ENCODE results near the gene REV1.

The REV1 gene

DNA sequence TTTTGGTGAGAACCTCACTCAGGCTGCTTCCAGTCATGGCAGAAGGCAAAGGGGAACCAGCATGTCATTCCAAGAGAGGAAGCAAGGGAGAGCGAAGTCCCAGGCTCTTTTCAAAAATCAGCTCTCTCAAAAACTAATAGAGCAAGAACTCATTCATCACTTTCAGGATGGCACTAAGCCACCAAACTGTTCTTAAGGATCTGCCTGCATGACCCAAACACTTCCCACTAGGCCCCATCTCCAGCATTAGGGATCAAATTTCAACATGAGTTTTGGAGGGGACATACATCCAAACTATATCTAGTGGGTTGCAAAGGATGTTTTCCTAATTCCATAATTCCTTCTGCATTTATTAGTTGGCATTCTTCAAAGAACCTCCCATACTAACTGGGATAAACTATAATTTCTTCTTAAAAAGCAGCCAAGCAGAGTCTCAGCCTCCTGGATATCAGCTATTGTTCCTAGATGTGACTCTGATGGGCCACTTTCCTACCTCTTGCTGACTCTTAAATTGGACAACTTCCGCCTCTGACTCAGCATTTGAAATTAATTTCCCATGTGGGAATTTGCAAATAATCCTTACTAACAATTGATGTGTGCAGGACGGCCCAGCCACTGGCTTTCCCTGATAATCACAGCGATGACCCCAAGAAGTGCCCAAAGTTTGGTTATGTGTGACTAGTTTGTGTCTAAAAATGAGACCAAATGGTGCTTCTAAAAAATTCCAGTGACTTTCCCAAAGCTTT, 5.5 kb upstream of the REV1 start:
- Mint-ChIP-seq H3K27me3 (peaks cover 5% of the 10 kb centered on the region), H3K9me3 (ENCODE audit: low read depth) (no peaks in the 10 kb centered on the region), H3K4me1 (ENCODE audit: low read depth) (peaks cover 6% of the 10 kb centered on the region), H3K36me3 (no peaks in the 10 kb centered on the region), H3K4me3 (no peak overlapping the region), H3K27ac (no peak overlapping the region)

DNA sequence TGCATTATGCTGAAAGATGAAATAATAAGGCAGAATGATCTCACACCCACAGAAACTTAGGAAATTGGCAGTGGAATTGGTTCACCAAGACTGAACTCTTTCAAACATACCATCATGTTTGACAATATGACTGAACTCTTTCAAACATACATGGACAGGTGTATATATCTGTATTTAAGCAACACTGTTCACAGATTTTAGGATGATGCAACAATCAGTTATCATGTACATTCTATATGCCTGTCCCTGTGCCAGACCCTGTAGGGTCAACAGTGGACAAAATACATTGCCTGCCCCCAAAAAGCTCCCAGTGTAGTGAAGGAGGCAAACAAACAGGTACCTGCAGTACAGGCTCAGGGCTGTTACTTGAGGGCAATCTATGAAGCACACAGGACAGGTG, 2.9 kb upstream of the REV1 start:
- Mint-ChIP-seq H3K36me3 (no peaks in the 10 kb centered on the region), H3K4me1 (ENCODE audit: low read depth) (peaks cover 13% of the 10 kb centered on the region), H3K9me3 (ENCODE audit: low read depth) (no peaks in the 10 kb centered on the region), H3K4me3 (no peak overlapping the region), H3K27ac (no peak overlapping the region), H3K27me3 (no peaks in the 10 kb centered on the region)

DNA sequence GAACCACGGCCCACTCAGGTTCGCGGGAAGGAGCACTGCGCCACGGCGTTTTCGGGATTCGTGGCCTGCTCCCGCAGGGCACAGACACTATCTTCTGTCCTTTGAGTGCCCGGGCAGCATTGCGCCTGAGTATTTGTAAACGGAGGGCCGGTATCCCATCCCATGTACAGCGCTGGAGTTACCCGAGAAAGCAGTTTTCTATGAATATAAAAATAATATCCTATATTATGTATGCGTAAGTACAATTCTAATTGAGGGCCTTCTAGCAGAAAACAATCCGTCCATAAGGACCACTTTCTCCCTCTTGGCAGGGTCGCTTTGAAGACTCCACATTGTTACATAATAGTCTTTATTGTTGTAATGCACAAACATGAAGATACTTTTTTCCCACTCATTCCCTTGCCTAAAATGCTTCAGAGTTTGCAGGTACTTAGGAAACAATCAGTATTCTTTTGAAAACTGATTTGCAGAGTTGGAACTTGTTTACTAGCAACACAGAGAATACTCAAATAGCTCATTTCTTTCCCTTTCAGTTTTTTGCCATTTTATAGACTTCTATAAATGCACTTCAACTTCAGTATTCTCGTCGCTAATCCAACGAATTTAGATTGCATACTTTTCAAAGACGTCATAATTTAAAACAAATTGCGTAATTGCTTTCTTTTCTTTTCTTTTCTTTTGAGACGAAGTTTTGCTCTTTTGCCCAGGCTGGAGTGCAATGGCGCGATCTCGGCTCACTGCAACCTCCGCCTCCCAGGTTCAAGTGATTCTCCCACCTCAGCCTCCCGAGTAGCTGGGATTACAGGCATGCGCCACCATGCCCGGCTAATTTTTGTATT, 1.0 kb upstream of the REV1 start:
- Mint-ChIP-seq H3K27ac (peak overlapping the region; percentile 98), H3K27me3 (no peaks in the 10 kb centered on the region), H3K36me3 (no peaks in the 10 kb centered on the region), H3K4me1 (ENCODE audit: low read depth) (peaks cover 23% of the 10 kb centered on the region), H3K4me3 (peak overlapping the region; percentile 92), H3K9me3 (ENCODE audit: low read depth) (no peaks in the 10 kb centered on the region)

DNA sequence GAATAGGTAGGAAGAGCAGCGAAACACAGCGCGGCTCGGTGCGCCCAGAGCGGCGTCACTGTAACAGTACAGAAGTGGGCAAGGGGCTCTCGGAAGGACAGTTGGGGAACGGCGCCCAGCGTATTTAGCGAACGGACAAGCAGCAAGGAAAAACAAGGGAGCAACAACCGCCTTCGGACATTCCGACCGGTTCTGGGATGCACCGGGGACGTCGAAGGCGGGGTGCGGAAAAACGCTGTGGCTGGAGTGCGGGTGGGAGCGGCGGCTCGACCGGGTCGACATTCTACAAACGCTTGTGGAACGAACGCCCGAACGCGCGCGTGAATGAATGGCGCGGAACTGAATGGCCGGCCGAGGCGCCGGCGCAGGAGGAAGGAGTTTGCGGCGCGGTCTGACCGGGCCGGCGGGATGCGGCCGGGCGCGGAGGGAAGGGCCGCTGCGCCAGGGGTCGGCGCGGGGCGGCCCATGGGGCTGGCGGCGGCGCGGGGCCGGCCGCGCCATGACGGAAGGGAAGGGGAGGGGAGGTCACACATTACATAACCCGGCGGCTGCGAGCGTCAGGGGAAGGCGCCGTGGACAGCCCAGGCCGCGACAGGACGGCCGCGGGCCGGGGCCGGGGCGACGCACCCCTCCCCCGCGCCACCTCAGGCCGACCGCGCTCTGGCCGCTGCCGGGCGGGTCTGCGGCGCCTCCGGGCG, 605 bp downstream of the REV1 start:
- peaks cover 40% of the 10 kb centered on the region for H3K4me1 Mint-ChIP-seq (ENCODE audit: low read depth)
- H3K27ac Mint-ChIP-seq = peak overlapping the region; percentile 98
- peak overlapping the region; percentile 99 for H3K4me3 Mint-ChIP-seq
- no peaks in the 10 kb centered on the region for H3K36me3 Mint-ChIP-seq
- no peaks in the 10 kb centered on the region for H3K9me3 Mint-ChIP-seq (ENCODE audit: low read depth)
- no peaks in the 10 kb centered on the region for H3K27me3 Mint-ChIP-seq

DNA sequence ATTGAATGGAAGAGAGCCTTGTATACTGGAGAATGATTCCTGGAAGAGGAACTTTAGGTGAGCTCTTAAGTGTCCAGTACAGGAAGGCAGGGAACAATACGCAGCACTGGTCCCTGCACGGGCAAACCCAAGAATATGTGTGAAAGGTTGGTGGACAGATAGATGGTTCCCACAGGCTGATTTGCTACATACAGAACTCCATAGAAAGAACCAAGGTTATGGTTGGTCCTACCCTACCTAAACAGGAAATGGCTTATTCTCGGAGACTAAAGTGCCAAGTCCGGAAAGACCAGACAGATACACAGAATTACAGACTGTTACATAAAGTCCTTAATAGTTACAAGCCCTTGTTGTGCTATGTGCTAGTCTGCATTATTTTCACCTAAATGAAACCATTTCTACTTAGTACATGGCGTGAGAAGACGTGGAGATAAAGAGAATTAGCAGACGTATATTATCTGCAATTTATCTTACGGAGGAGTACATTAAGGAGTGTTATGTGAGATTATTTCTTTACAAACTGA, 1.2 kb downstream of the REV1 start:
- Mint-ChIP-seq H3K36me3 (no peaks in the 10 kb centered on the region), H3K9me3 (ENCODE audit: low read depth) (no peaks in the 10 kb centered on the region), H3K4me3 (peak overlapping the region; percentile 99), H3K27ac (peak overlapping the region; percentile 98), H3K27me3 (no peaks in the 10 kb centered on the region), H3K4me1 (ENCODE audit: low read depth) (peaks cover 45% of the 10 kb centered on the region)

DNA sequence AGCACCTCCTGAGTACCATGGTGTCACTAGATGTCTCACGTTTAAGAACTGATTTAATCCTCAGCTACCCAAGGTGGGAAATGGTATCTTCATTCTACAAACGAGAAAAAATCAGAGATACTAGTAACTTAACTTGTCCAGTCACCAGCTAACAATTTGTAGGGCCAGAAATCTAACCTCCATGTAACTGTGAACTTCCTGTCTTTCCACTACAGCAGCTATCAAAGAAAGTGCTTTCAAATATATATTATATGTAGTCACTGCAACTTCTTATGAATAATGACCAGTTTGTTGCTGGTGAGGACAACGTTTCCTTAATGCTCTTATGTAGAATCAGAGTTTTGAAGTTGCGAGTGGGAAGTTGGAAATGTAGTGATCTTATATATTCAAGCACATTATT, 1.9 kb downstream of the REV1 start:
- Mint-ChIP-seq H3K27ac (no peak overlapping the region), H3K36me3 (no peaks in the 10 kb centered on the region), H3K4me3 (no peak overlapping the region), H3K4me1 (ENCODE audit: low read depth) (peaks cover 50% of the 10 kb centered on the region), H3K9me3 (ENCODE audit: low read depth) (no peaks in the 10 kb centered on the region), H3K27me3 (no peaks in the 10 kb centered on the region)

DNA sequence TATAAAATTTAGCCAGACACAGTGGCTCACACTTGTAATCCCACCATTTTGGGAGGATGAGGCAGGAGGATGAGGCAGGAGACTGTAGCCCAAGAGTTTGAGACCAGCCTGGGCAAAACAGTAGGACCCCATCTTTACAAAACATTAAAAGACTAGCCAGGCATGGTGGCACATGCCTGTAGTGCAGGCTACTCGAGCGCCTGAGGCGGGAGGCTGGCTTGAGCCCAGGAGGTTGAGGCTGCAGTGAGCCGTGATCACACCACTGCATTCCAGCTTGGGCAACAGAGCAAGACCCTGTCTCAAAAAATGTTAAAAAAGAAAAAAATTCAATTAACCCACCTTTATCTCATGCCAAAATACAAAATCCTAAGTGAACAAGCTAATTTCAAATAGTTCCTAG, 4.0 kb downstream of the REV1 start:
- H3K4me3 Mint-ChIP-seq = peak overlapping the region; percentile 30
- no peaks in the 10 kb centered on the region for H3K36me3 Mint-ChIP-seq
- H3K4me1 Mint-ChIP-seq (ENCODE audit: low read depth) = peaks cover 60% of the 10 kb centered on the region
- H3K27ac Mint-ChIP-seq = peak overlapping the region; percentile 22
- no peaks in the 10 kb centered on the region for H3K27me3 Mint-ChIP-seq
- H3K9me3 Mint-ChIP-seq (ENCODE audit: low read depth) = no peaks in the 10 kb centered on the region

DNA sequence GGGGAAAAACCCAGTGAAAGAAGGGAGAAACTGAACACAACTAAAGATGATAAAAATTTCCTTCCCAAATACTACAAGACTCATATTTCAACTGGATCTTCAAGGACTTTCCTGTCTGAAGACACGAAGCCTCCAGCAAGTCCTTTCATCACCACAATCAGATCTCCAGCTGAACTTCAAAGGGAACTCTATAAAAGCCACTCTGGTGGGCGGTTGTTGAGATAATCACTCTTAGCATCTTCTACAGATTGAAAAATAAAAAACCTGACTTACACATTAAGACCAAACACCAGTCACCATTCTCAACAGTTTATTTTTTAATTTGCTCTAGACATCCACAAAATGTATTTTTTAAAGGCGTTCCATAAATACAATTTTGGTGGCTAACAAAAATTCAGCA, 4.4 kb downstream of the REV1 start:
- Mint-ChIP-seq H3K4me1 (ENCODE audit: low read depth) (peaks cover 61% of the 10 kb centered on the region), H3K27ac (peak overlapping the region; percentile 22), H3K9me3 (ENCODE audit: low read depth) (no peaks in the 10 kb centered on the region), H3K36me3 (no peaks in the 10 kb centered on the region), H3K27me3 (no peaks in the 10 kb centered on the region), H3K4me3 (peak overlapping the region; percentile 35)

DNA sequence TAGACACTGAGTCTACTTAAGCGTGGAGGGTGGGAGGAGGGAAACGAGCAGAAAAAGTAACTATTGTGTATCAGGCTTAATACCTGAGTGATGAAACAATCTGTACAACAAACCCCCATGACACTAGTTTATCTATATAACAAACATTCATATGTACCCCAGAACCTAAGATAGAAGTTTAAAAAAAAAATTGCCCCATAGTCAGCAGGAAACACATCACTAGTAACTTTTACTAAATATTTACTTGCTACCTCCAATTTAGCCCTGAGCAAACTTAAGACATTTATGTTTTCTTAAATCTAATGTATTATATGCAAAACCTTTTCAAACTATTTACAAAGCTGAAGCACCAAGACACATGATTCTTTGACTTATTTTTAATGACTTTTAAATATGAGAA, 5.6 kb downstream of the REV1 start:
- no peaks in the 10 kb centered on the region for H3K9me3 Mint-ChIP-seq (ENCODE audit: low read depth)
- no peaks in the 10 kb centered on the region for H3K36me3 Mint-ChIP-seq
- H3K27ac Mint-ChIP-seq = no peak overlapping the region
- peaks cover 70% of the 10 kb centered on the region for H3K4me1 Mint-ChIP-seq (ENCODE audit: low read depth)
- no peaks in the 10 kb centered on the region for H3K27me3 Mint-ChIP-seq
- H3K4me3 Mint-ChIP-seq = no peak overlapping the region

DNA sequence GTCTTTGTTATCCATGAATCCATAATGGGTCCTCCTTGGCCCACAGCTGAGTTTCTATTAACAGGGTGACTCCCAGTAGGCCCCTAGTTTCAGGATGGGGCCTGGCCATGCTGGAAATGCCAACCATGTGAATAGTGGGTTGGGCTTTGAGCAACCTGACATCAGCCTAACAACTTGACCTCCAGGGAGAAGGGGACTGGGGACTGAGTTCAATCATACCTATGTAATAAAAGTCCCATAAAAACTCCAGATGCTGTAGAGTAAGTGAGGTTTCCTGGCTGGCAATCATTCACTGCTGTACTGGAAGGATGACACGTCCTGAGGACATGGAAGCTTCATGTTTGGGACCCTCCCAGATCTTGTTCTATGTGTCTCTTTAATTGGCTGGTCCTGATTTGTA, 7.9 kb downstream of the REV1 start:
- Mint-ChIP-seq H3K27ac (peak overlapping the region; percentile 10), H3K9me3 (ENCODE audit: low read depth) (no peaks in the 10 kb centered on the region), H3K27me3 (no peaks in the 10 kb centered on the region), H3K4me1 (ENCODE audit: low read depth) (peaks cover 77% of the 10 kb centered on the region), H3K4me3 (no peak overlapping the region), H3K36me3 (no peaks in the 10 kb centered on the region)

DNA sequence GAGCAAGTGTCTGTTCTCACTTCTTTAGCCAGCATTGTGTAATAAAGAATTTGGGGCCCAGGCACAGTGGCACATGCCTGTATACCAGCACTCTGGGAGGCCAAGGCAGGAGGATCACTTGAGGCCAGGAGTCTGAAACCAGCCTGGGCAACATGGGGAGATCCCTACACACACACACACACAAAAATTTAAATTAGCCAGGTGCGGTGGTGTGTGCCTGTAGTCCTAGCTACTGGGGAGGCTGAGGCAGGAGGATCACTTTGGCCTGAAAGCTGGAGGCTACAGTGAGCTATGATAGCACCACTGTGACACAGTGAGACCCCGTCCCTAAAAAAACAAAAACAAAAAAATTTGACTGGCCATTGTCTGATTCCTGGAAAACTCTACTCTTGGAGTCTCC, 8.3 kb downstream of the REV1 start:
- H3K9me3 Mint-ChIP-seq (ENCODE audit: low read depth) = no peaks in the 10 kb centered on the region
- no peak overlapping the region for H3K4me3 Mint-ChIP-seq
- H3K27me3 Mint-ChIP-seq = no peaks in the 10 kb centered on the region
- no peak overlapping the region for H3K27ac Mint-ChIP-seq
- H3K36me3 Mint-ChIP-seq = no peaks in the 10 kb centered on the region
- peaks cover 77% of the 10 kb centered on the region for H3K4me1 Mint-ChIP-seq (ENCODE audit: low read depth)

DNA sequence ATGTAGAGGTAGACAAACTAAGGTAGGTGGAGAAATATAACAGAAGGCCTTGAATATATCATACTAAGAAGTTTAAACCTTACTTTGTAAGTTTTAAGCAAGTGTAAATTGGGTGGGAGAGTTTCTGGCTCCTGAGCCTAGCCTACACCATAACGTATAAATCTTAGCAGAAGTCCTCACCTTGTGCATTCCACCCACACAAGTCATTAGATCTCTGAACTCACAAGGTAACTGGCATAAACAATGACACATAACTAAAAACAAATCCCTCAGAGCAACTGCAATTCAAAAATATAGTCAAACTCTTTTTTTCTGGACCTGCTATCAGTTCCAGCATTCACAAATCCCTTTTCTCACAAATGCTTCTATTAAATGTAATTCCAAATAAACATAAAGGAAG, 9.4 kb downstream of the REV1 start:
- Mint-ChIP-seq H3K4me3 (no peak overlapping the region), H3K27me3 (no peaks in the 10 kb centered on the region), H3K4me1 (ENCODE audit: low read depth) (peaks cover 71% of the 10 kb centered on the region), H3K36me3 (no peaks in the 10 kb centered on the region), H3K9me3 (ENCODE audit: low read depth) (no peaks in the 10 kb centered on the region), H3K27ac (no peak overlapping the region)

DNA sequence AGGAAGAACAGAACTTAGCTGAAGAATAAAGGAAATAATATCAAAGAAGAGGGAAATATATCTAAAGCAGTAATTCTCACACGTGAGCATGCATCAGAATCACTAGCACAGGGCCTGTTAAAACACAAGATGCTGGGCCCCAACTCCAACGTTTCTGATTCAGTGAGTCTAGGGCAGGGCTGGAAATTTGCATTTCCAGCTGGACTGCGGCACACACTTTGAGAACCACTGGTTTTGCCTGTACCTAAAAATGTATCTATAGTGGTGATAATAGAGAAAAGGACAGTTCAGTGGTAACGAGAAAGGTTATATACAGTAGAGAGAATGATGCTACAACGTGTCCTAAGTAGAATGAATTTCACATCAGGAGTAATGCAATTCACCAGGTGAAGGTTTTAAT, 11.2 kb downstream of the REV1 start:
- peaks cover 71% of the 10 kb centered on the region for H3K4me1 Mint-ChIP-seq (ENCODE audit: low read depth)
- no peaks in the 10 kb centered on the region for H3K36me3 Mint-ChIP-seq

DNA sequence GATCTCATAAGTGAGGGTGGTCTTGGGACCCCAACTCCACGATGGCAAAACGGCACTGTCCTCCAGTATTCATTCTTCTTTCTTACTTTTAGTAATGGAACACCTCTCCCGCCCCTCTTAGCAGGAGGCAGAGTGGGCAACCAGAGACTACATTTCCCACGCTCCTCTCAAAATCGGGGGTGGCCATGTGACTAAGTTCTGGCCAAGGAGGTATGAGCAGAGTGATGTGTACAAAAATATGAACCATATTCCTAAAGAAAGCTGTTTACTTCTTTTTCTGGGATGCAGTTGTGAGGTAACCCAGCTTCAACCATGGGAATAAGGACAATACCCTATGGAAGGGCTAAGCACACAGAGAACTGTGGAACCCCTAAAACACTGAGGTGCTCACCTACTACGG, 12.8 kb downstream of the REV1 start:
- Mint-ChIP-seq H3K4me3 (no peak overlapping the region), H3K27ac (no peak overlapping the region), H3K9me3 (ENCODE audit: low read depth) (no peaks in the 10 kb centered on the region), H3K27me3 (no peaks in the 10 kb centered on the region), H3K36me3 (peaks cover 3% of the 10 kb centered on the region), H3K4me1 (ENCODE audit: low read depth) (peaks cover 71% of the 10 kb centered on the region)

More for the DNA sequence above, 11.2 kb downstream of the REV1 start:
- H3K4me3 Mint-ChIP-seq = no peak overlapping the region
- H3K9me3 Mint-ChIP-seq (ENCODE audit: low read depth) = no peaks in the 10 kb centered on the region
- no peaks in the 10 kb centered on the region for H3K27me3 Mint-ChIP-seq
- no peak overlapping the region for H3K27ac Mint-ChIP-seq

DNA sequence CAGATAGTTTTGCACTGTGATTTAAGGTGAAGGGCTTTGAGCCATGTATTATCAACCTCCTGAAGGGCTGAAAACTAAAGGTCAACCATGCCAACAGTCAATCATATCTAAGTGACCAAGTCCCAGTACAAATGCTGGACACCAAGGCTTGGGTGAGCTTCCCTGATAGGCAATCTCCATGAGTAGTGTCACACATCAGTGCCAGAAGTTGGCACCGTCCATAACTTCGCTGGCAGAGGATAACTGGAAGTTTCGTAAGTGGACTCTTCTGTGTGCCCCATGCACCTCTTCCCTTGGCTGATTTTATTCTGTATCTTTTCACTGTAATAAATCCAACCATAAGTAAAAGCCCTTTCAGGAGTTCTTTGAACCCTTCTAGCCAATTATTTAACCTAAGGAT, 13.2 kb downstream of the REV1 start:
- Mint-ChIP-seq H3K36me3 (peaks cover 3% of the 10 kb centered on the region), H3K4me1 (ENCODE audit: low read depth) (peaks cover 71% of the 10 kb centered on the region), H3K9me3 (ENCODE audit: low read depth) (no peaks in the 10 kb centered on the region), H3K27me3 (no peaks in the 10 kb centered on the region), H3K27ac (no peak overlapping the region), H3K4me3 (no peak overlapping the region)

Data from activated naive CD8-positive, alpha-beta T cell (primary cell).